Choroid plexus epithelial cell (primary cell): ENCODE data around the gene GPM6B.

Source experiments
- DNase-seq: peaks from one replicate; pipeline ENCODE4 v3.0.0-alpha.2; 2010; ENCODE audit warnings: low read depth
- H3K4me3 ChIP-seq: 2 replicates; pipeline ENCODE4 v1.5.1; 2011; ENCODE audit warnings: low read depth, mild to moderate bottlenecking, control low read depth, low read length, moderate library complexity
- CTCF ChIP-seq: conservative IDR thresholded peaks from 2 replicates; pipeline ENCODE4 v1.5.1; 2011; ENCODE audit warnings: low read depth, mild to moderate bottlenecking, control low read depth, inconsistent platforms, low read length, moderate library complexity

GPM6B gene

GRCh38 chrX:13824746-13825145, 7.9 kb upstream of the GPM6B start:
- H3K4me3 ChIP-seq = no peak overlapping the region
- TF ChIP-seq CTCF = no peak
- DNase-seq = no peak

- H3K4me3 ChIP-seq = no peak overlapping the region
- TF ChIP-seq CTCF = no peak
- no peak for DNase-seq
Observed at GRCh38 chrX:13821738-13822137, 4.8 kb upstream of the GPM6B start.

GRCh38 chrX:13816176-13816575, 717 bp downstream of the GPM6B start:
- DNase-seq = no peak
- no peak overlapping the region for H3K4me3 ChIP-seq
- no peak for TF ChIP-seq CTCF

- no peak for DNase-seq
- no peak for TF ChIP-seq CTCF
- H3K4me3 ChIP-seq = no peak overlapping the region
Observed at GRCh38 chrX:13815664-13816063, 1.2 kb downstream of the GPM6B start.

GRCh38 chrX:13808865-13809264, 8.0 kb downstream of the GPM6B start:
- H3K4me3 ChIP-seq = no peak overlapping the region
- TF ChIP-seq CTCF = no peak
- peak; percentile 9 for DNase-seq

GRCh38 chrX:13808293-13808692, 8.6 kb downstream of the GPM6B start:
- no peak overlapping the region for H3K4me3 ChIP-seq
- DNase-seq = no peak
- no peak for TF ChIP-seq CTCF

- DNase-seq = peak; percentile 1
- H3K4me3 ChIP-seq = no peak overlapping the region
- TF ChIP-seq CTCF = no peak
Observed at GRCh38 chrX:13805241-13805640, 11.7 kb downstream of the GPM6B start.
